GM23338 (cell line): ENCODE data around the gene DCAF11.
A peak's percentile ranks its signal among the peaks of the same experiment; 100 is the strongest.

Source experiments
- CREB1 ChIP-seq: fragments of 250-450 bp; sonication (Bioruptor Pico); IDR thresholded peaks from 2 replicates; pipeline ENCODE4 v1.5.0; 2020; ENCODE audit warnings: low read depth, mild to moderate bottlenecking, moderate library complexity
- EZH2 ChIP-seq: fragments of 200-600 bp; sonication (generic); IDR thresholded peaks from one replicate; pipeline ENCODE4 v1.8.0; 2017; ENCODE audit warnings: antibody characterized with exemption, mild to moderate bottlenecking, low read depth; ENCODE audit not compliant: unreplicated experiment
- EZH2phosphoT487 ChIP-seq: fragments of 200-600 bp; sonication (generic); IDR thresholded peaks from one replicate; pipeline ENCODE4 v1.8.1; 2018; ENCODE audit warnings: antibody characterized with exemption; ENCODE audit not compliant: unreplicated experiment
- JUNB ChIP-seq: IDR thresholded peaks from one replicate; pipeline ENCODE4 v1.6.1; 2016; ENCODE audit warnings: antibody characterized with exemption; ENCODE audit not compliant: unreplicated experiment
- POLR2AphosphoS5 ChIP-seq: IDR thresholded peaks from 2 replicates; pipeline ENCODE4 v1.6.1; 2016; ENCODE audit warnings: antibody characterized with exemption, low read depth
- TF ChIP-seq, protein P1 (sequence below), 2 experiments: fragments of 200-600 bp in 1 of 2; sonication (generic) in 1 of 2; conservative IDR thresholded peaks; 2 replicates each; pipeline versions ENCODE4 v1.5.1 to v1.6.1; 2016 to 2017; ENCODE audit warnings: antibody characterized with exemption in 2 of 2, low read depth in 2 of 2, mild to moderate bottlenecking in 2 of 2, moderate library complexity in 1 of 2
- TF ChIP-seq, protein P2 (sequence below): IDR thresholded peaks from one replicate; pipeline ENCODE4 v1.6.1; 2018; ENCODE audit warnings: antibody characterized with exemption; ENCODE audit not compliant: unreplicated experiment

GRCh38 chr14:24171422-24172260 lies 57.1 kb downstream of the DCAF11 start, which contains the start of gene REC8:
- TF ChIP-seq CREB1, result no peak
- TF ChIP-seq EZH2, result no peak
- TF ChIP-seq, protein P1, sequence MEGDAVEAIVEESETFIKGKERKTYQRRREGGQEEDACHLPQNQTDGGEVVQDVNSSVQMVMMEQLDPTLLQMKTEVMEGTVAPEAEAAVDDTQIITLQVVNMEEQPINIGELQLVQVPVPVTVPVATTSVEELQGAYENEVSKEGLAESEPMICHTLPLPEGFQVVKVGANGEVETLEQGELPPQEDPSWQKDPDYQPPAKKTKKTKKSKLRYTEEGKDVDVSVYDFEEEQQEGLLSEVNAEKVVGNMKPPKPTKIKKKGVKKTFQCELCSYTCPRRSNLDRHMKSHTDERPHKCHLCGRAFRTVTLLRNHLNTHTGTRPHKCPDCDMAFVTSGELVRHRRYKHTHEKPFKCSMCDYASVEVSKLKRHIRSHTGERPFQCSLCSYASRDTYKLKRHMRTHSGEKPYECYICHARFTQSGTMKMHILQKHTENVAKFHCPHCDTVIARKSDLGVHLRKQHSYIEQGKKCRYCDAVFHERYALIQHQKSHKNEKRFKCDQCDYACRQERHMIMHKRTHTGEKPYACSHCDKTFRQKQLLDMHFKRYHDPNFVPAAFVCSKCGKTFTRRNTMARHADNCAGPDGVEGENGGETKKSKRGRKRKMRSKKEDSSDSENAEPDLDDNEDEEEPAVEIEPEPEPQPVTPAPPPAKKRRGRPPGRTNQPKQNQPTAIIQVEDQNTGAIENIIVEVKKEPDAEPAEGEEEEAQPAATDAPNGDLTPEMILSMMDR (conservative IDR thresholded peaks at IDR 0.05; ENCODE audit: low read depth in 2 of 2), result no peak
- peak; percentile 49; the same call in 1 of the 2 replicates for TF ChIP-seq POLR2AphosphoS5
- TF ChIP-seq, protein P2, sequence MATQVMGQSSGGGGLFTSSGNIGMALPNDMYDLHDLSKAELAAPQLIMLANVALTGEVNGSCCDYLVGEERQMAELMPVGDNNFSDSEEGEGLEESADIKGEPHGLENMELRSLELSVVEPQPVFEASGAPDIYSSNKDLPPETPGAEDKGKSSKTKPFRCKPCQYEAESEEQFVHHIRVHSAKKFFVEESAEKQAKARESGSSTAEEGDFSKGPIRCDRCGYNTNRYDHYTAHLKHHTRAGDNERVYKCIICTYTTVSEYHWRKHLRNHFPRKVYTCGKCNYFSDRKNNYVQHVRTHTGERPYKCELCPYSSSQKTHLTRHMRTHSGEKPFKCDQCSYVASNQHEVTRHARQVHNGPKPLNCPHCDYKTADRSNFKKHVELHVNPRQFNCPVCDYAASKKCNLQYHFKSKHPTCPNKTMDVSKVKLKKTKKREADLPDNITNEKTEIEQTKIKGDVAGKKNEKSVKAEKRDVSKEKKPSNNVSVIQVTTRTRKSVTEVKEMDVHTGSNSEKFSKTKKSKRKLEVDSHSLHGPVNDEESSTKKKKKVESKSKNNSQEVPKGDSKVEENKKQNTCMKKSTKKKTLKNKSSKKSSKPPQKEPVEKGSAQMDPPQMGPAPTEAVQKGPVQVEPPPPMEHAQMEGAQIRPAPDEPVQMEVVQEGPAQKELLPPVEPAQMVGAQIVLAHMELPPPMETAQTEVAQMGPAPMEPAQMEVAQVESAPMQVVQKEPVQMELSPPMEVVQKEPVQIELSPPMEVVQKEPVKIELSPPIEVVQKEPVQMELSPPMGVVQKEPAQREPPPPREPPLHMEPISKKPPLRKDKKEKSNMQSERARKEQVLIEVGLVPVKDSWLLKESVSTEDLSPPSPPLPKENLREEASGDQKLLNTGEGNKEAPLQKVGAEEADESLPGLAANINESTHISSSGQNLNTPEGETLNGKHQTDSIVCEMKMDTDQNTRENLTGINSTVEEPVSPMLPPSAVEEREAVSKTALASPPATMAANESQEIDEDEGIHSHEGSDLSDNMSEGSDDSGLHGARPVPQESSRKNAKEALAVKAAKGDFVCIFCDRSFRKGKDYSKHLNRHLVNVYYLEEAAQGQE, result no peak
- TF ChIP-seq EZH2phosphoT487, result no peak
- TF ChIP-seq JUNB, result no peak
